ENCODE results near the gene CASZ1.

DNA sequence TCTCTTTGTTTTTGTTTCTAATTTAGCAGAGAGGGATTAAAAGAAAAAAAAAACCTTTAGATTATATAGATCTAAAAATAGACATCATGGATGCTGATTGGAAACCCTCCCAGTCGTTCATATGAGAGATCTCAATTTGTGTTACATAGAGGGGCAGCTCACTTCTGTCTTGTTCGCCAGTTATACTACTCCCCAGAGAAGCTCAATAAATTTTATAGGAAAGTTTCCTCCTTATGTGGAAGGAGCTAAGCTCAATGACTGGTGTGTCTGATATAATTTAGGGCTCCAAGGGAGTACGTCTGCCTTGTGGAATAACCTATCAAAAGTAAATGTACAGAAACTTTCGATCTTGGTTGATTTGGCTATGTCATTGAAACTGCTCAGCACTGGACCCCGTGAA, 204.1 kb downstream of the CASZ1 start:
- TF ChIP-seq, protein P1, sequence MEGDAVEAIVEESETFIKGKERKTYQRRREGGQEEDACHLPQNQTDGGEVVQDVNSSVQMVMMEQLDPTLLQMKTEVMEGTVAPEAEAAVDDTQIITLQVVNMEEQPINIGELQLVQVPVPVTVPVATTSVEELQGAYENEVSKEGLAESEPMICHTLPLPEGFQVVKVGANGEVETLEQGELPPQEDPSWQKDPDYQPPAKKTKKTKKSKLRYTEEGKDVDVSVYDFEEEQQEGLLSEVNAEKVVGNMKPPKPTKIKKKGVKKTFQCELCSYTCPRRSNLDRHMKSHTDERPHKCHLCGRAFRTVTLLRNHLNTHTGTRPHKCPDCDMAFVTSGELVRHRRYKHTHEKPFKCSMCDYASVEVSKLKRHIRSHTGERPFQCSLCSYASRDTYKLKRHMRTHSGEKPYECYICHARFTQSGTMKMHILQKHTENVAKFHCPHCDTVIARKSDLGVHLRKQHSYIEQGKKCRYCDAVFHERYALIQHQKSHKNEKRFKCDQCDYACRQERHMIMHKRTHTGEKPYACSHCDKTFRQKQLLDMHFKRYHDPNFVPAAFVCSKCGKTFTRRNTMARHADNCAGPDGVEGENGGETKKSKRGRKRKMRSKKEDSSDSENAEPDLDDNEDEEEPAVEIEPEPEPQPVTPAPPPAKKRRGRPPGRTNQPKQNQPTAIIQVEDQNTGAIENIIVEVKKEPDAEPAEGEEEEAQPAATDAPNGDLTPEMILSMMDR (IDR thresholded peaks at IDR 0.05) = no peak
- no peak for TF ChIP-seq SIN3A (IDR thresholded peaks at IDR 0.05; ENCODE audit: borderline replicate concordance, insufficient read depth, low read depth, low read length)

All from Panc1 (cell line).